ENCODE data around the gene PARD6G. TPM values are rescaled to one million over a fixed set of nuclear protein-coding genes. Genes with fewer than 3 reads are reported as not detected.

The PARD6G gene
- total RNA-seq, 1 experiment from 2014 or later = 6.1 TPM

GRCh38 chr18:80108739-80109675 is 138.3 kb downstream of the PARD6G start, which contains the start of gene ADNP2:
Gene ADNP2, plus strand, starts transcription at chr18:80109262. Its CDS starts 8,281 bp downstream, at chr18:80117543.
- Histone ChIP-seq H3K4me1 (replicated peaks) (peaks cover 11% of the 10 kb centered on the region; the same call in 1 of the 2 replicates), H3K4me3 (peak within 1 kb of the TSS; percentile 71), H3K27ac (peak within 1 kb of the TSS; percentile 86), H3K27me3 (replicated peaks) (no peaks in the 10 kb centered on the region), H3K9me3 (replicated peaks) (no peaks in the 10 kb centered on the region), H3K36me3 (peaks cover 15% of the 10 kb centered on the region)
- DNase-seq (ENCODE audit: low read depth in 1 of 2, low spot score in 2 of 2) = peak; percentile 94 to 96

DNA sequence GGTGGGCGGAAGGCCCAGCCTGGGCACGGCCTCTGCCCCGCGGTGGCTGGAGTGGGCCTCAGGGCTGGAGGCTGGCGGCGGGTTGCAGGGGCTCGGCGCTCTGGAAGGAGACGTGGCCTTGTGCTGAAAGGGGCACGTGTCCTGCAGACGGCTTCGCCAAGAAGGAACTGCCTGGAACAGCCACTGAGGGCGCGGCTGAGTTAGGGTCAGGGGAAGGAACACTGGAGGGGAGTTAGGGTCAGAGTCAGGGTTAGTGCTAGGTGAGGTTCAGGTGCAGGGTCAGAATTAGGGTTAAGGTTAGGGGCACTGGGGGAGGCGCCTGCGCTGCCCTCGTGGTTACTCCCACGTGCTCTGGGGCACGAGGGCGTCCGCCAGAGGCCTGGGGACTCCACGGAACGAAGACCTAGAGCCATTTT is 139.2 kb downstream of the PARD6G start:
- no peak overlapping the region for H3K4me3 ChIP-seq
- H3K4me1 ChIP-seq (replicated peaks) = peaks cover 11% of the 10 kb centered on the region; the same call in 1 of the 2 replicates
- H3K27ac ChIP-seq = no peak overlapping the region
- DNase-seq (ENCODE audit: low read depth in 1 of 2, low spot score in 2 of 2) = no peak
- H3K27me3 ChIP-seq (replicated peaks) = no peaks in the 10 kb centered on the region
- no peaks in the 10 kb centered on the region for H3K9me3 ChIP-seq (replicated peaks)
- H3K36me3 ChIP-seq = peaks cover 15% of the 10 kb centered on the region

DNA sequence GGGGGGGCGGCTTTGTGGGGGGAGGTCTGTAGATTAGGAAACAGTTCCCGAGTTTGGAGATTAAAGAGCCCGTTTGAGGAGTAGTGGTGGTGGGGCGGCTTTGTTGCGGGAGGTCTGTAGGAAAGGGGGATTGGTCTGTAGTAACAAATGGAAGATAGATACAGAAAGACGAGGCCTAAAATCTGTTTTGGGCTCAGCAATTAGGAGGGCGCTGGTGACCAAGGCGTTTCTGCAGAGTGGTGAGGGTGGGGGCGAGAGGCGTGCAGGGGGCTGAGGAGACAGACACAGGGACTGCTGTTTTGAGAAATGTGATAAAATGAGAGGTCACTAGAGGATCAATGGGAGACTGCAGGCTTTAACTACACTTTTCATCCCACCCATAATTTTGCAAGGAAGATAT is 139.9 kb downstream of the PARD6G start:
- H3K9me3 ChIP-seq (replicated peaks) = no peaks in the 10 kb centered on the region
- no peaks in the 10 kb centered on the region for H3K27me3 ChIP-seq (replicated peaks)
- no peak for DNase-seq (ENCODE audit: low read depth in 1 of 2, low spot score in 2 of 2)
- peaks cover 15% of the 10 kb centered on the region for H3K36me3 ChIP-seq
- no peak overlapping the region for H3K4me3 ChIP-seq
- no peak overlapping the region for H3K27ac ChIP-seq
- H3K4me1 ChIP-seq (replicated peaks) = peaks cover 11% of the 10 kb centered on the region; the same call in 1 of the 2 replicates

Other genes starting within 250 kb of the PARD6G start
- gene RBFA, start 213.1 kb downstream of the PARD6G start, total RNA-seq (2014; rRNA removed; shearing (Covaris generic)) = 45.5 and 58.7 TPM in 2 replicates
- gene ADNP2, start 138.3 kb downstream of the PARD6G start, total RNA-seq (2014; rRNA removed; shearing (Covaris generic)) = 14.7 and 21.3 TPM in 2 replicates